IPS-NIHi11 (cell line): Measurements from ENCODE around the gene EIPR1.

ENCODE experiments used
- DNase-seq: peaks from one replicate; pipeline ENCODE4 v3.0.0; 2012; ENCODE audit warnings: mixed read lengths, low spot score

EIPR1 gene

GRCh38 chr2:3324036-3324386 is 53.6 kb downstream of the EIPR1 start:
- DNase-seq, result no peak

DNA sequence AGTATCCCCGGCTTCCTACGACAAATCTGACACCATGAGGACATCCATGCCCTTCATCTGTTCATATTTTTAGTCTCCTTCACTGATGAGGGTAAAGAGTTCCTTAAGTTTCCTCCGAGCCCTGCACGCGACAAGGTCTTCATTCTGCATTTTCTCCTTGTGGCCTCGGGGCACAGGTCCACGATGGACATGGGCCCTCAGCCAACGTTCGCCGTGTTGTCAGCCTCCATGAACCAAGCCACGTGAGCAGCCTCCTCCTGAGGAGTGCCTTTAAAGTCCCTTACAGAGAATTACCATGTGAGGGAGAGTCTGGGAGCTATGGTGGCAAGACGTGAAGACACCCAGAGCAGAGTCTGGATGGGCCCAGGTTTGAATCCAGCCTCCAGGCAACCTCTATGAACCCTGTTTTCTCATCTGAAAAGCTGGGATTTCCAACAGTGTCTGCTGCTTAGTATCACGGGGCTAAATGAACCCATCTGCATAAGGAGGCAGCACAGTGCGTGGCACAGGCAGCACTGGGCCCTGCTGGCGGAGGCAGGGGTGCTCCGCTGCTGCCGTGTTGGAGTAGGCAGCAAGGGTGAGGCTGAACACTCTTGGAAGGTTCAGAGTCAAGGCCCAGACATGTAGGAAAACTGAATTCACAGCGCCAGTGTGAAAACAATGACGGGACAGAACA is 54.1 kb downstream of the EIPR1 start:
- peak; percentile 5 for DNase-seq

GRCh38 chr2:3322311-3322970 is 55.2 kb downstream of the EIPR1 start:
- DNase-seq, result no peak

GRCh38 chr2:3321825-3322224 is 55.8 kb downstream of the EIPR1 start:
- no peak for DNase-seq

- DNase-seq, result no peak
Measured at GRCh38 chr2:3320910-3321605, 56.6 kb downstream of the EIPR1 start.

DNA sequence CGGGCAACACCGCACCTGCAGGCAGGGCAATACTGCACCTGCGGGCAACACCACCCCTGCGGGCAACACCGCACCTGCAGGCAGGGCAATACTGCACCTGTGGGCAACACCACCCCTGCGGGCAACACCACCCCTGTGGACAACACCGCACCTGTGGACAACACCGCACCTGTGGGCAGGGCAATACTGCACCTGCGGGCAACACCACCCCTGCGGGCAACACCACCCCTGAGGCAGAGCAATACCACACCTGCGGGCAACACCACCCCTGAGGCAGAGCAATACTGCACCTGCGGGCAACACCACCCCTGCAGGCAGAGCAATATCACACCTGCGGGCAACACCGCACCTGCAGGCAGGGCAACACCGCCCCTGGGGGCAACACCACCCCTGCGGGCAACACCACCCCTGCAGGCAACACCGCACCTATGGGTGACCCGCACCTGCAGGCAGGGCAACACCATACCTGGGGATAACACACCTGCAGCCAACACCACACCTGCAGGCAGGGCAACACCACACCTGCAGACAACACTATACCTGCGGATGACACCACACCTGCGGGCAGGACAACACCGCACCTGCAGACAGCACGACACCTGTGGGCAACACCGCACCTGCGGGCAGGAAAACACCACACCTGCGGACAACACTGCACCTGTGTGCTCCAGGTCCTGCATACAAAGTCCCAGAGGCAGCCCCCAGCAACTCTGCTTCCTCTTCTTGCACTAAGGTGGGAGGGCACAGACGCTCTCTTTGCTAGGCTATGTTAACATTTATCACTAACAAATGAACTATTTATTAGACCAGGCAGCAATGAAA is 57.7 kb downstream of the EIPR1 start:
- DNase-seq, result no peak

- DNase-seq, result no peak
Measured at GRCh38 chr2:3319134-3319533, 58.5 kb downstream of the EIPR1 start.

GRCh38 chr2:3317871-3318590 is 59.6 kb downstream of the EIPR1 start:
- no peak for DNase-seq

DNA sequence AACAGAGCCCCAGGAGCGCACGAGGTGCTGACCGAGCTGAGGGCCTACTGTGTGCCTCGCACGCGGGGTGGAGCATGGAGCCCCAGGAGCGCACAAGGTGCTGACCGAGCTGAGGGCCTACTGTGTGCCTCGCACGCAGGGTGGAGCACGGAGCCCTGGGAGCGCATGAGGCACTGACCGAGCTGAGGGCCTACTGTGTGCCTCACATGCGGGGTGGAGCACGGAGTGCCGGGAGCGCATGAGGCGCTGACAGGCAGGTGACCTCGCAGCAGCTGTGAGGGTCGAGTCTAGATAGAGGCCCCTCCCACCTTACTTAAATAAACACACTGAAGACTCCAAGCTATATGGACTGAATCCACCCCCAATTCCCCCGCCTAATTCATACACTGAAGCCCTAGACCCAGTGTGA is 60.3 kb downstream of the EIPR1 start:
- DNase-seq, result no peak

DNA sequence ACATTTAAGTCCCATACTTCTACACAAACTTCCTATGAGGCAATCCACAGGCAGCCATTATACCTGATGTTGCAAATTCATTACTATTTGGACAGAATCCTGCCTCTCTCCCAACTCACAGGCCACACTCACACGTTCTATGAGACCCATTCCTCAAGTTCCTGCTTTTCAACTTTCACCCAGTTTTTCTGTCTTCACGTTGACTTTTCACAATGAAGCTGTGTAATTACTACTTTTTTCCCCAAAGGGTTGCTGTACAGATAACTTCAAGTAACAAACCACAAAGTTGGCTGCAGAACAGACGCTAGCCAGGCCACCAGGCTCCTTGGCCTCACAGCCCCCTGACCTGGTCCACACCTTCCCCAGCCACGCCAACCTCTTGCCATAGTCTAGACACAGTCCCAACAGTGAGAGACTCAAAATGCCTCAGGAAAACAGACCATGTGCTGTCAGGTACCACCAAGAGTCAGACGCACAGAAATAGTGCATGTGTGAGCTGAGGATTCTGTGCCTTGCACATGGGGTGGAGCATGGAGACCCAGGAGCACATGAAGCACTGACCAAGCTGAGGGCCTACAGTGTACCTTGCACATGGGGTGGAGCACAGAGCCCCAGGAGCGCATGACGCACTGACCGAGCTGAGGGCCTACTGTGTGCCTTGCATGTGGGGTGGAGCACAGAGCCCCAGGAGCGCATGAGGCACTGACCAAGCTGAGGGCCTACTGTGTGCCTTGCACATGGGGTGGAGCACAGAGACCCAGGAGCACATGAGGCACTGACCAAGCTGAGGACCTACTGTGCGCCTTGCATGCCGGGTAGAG is 61.0 kb downstream of the EIPR1 start:
- DNase-seq, result no peak

GRCh38 chr2:3314626-3315025 is 63.0 kb downstream of the EIPR1 start:
- peak; percentile 4 for DNase-seq

DNA sequence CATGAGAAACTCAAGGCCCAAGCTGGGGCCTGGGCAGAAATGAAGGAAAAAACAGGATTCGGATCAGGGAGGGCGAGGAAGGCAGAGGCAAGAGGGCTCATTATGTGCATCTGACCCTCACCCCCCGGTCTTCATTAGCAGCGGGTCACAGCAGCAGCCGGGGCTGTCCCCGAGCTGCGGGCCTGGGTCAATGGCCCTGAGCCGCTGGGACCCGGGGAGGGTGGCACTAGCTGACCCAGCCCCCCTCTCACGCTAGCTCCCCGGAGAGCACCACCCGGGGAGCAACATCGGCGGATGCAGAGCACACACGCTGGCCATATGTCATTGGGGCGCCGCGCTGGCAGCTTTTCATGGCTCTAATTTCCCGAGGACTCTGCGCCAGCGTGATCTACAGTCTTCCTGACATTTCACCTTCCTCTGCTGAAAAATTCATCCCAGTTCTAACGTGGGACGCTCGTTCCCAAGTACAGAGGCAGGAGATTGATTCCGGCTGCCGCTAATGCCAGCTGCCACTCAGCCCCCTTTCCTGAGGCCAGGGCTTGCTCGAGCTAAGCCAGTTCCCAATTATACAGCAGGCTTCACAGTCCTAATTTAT is 63.7 kb downstream of the EIPR1 start:
- DNase-seq, result no peak

DNA sequence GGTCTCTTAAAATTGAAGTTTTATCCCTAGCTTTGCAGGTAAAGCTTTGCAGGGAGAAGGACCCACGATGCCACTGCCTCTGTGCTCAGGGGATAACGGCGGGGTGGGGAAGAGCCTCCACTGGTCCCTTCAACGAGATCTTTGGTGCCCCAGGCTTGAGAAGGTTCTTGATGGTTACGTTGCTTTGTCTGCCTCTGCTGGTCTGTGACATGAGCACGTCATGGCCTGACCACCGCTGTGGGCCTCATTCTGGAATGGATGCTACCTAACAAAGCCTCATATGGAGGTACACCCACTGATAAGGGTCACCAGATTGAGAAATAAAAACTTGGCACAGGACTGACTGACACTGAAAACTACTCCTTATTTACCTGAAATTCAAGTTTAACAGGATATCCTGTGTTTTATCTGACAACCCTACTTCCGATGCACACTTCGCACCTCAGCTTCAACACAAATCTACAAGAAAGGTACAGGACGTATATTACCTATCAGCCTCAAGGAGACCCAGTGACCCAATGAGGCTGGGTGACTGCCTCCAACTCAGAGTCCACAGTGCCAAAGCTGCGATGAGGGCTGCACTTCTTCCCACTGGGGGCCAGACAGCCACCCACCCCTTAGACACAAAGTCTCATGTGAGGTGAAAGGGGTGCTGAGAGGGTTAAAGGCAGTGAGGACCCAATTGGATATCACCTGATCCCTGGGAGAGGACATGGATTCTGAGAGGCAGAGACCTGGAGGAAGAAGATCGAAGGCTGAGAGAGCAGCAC is 64.9 kb downstream of the EIPR1 start:
- DNase-seq, result no peak

- no peak for DNase-seq
Measured at GRCh38 chr2:3311601-3312000, 66.0 kb downstream of the EIPR1 start.

DNA sequence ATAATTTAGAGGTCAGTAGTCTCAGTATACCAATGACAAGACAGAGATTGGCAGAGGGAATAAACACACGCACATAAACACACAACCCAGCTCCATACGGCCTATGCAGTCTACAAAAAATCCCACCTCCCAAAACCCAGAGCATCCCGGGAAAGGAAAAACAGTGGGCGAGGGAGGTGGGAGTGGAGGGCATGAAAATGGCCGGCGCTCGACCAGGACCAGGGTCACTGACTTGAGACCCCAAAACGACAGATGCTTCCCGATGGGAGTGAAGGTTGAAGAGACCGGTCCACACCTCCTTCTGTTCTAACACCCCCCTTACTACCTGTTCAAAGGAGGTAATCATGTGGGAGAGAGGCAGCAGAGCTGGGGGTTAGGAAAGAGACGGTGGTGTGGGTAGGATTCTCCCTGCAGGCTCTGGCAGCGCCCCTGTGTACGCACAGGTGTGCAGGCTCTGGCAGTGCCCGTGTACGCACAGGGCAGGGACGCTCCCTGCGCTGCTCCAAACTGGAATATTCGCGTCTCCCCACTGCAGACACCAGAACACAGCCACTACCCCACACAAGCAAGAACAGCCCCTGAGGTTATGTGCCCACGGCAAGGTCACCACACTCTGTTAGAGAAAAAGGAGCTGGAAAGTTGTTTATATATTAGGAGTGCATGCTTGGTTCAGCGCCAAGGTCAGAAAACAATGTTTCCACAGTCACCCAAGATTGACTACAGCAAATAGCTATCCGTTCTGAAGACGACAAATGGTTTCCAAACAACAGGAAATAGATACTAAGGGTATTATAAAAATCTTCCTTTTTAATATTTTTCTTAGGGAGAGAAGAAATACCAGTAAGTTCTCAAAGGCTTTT is 67.9 kb downstream of the EIPR1 start:
- DNase-seq, result no peak

DNA sequence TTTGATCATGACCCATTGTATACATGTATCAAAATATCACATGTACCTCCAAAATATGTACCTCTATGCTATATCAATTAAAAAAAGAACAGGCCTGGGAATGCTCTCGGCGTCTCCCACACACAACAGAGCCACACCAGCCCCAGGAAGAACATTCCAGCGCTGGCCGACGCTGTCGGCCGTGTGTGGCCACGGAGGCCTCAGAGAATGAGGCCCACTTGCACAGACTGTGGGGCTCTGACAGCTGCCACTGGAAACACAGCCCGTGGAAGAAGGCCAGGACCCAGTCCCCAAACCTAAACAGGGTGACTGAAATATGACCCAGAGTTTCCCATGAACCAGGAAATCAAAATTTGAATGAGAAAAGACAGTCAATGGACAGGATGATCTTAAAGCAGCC is 69.7 kb downstream of the EIPR1 start:
- DNase-seq, result no peak

GRCh38 chr2:3307236-3307635 is 70.4 kb downstream of the EIPR1 start:
- no peak for DNase-seq

GRCh38 chr2:3305952-3306351 is 71.7 kb downstream of the EIPR1 start:
- DNase-seq, result no peak

- DNase-seq, result no peak
Measured at GRCh38 chr2:3305431-3305830, 72.2 kb downstream of the EIPR1 start.
